GM15510 (cell line): ENCODE results near the gene NPIPA5.
"Not testable (repeated sequence)": the region's sequence is repeated elsewhere in the genome, so short reads cannot be mapped to it uniquely, and the experiment has no call there.

Experiments
- POLR2A ChIP-seq: IDR thresholded peaks from 3 replicates; pipeline ENCODE4 v1.6.1; 2011; ENCODE audit warnings: borderline replicate concordance; ENCODE audit not compliant: insufficient read length; ENCODE audit errors: extremely low read depth

Gene NPIPA5

DNA sequence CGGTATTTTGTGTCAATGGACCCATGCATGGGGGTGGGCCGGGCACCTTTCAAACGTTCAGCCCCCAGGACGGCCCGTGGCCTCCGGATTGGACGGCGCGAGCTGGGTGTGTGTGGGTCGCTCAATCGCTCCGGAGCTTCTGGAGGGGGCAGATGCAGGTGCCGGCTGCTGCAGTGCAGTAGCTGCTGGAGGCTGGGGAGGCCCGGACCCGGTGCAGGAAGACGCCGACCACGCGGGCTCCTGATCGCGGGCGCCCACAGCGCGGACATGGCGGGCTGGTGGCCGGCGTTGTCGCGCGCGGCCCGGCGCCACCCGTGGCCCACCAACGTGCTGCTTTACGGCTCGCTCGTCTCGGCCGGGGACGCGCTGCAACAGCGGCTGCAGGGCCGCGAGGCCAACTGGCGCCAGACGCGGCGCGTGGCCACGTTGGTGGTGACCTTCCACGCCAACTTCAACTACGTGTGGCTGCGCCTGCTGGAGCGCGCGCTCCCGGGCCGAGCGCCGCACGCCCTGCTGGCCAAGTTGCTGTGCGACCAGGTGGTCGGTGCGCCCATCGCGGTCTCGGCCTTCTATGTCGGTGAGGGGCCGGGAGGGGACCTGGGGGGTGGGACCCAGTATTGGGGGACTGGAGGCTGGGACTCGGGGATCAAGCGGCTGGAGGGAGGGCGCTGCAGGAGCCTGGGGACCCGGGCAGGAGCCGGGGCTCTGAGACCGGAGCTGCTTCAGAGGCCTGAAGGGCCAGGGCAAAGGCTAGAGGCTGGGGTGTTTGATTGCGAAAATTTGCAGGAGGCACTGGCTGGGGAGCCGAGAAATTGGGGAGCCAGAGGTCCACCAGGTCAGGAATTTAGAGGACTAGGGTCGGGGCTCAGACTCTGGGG lies 17.8 kb upstream of the NPIPA5 start, which contains the start of gene MPV17L:
Gene MPV17L (plus strand): TSS at position 124 of the 878 bp plus-strand sequence. CDS start 144 bp downstream, at position 268.
- TF ChIP-seq POLR2A, result not testable (repeated sequence)
